MM.1S (cell line): ENCODE results near the gene UGT1A5.

Experiments used
- DNase-seq: peaks from one replicate; pipeline ENCODE4 v3.0.0-alpha.2; 2015
- H2AFZ ChIP-seq: fragments of 300-600 bp; sonication (generic); 2 replicates; pipeline ENCODE4 v1.6.0; 2016; ENCODE audit warnings: antibody characterized with exemption, low read length
- H3F3A ChIP-seq: fragments of 300-600 bp; sonication (generic); 2 replicates; pipeline ENCODE4 v1.6.1; 2016; ENCODE audit warnings: mild to moderate bottlenecking, antibody characterized with exemption, low read length, moderate library complexity, mixed read lengths; ENCODE audit not compliant: insufficient read depth
- H3K27ac ChIP-seq: fragments of 300-600 bp; sonication (generic); 2 replicates; pipeline ENCODE4 v1.5.1; 2016; ENCODE audit warnings: mild to moderate bottlenecking, low read length
- H3K27me3 ChIP-seq: fragments of 300-600 bp; sonication (generic); replicated peaks from 2 replicates; pipeline ENCODE4 v1.6.0; 2016; ENCODE audit warnings: low read length; ENCODE audit not compliant: insufficient read depth
- H3K36me3 ChIP-seq: fragments of 300-600 bp; sonication (generic); replicated peaks from 2 replicates; pipeline ENCODE4 v1.6.1; 2016; ENCODE audit warnings: mild to moderate bottlenecking, low read length, mixed read lengths; ENCODE audit not compliant: insufficient read depth
- H3K4me1 ChIP-seq: fragments of 300-600 bp; sonication (generic); 2 replicates; pipeline ENCODE4 v1.6.1; 2016; ENCODE audit warnings: low read length, mixed read lengths
- H3K4me2 ChIP-seq: fragments of 300-600 bp; sonication (generic); 2 replicates; pipeline ENCODE4 v1.6.0; 2016; ENCODE audit warnings: low read depth, low read length
- H3K4me3 ChIP-seq: fragments of 300-600 bp; sonication (generic); 2 replicates; pipeline ENCODE4 v1.5.1; 2016; ENCODE audit warnings: low read length, mixed read lengths
- H3K79me2 ChIP-seq: fragments of 300-600 bp; sonication (generic); 2 replicates; pipeline ENCODE4 v1.6.1; 2016; ENCODE audit warnings: mixed run types, low read length, mixed read lengths
- H3K9ac ChIP-seq: fragments of 300-600 bp; sonication (generic); 2 replicates; pipeline ENCODE4 v1.6.1; 2016; ENCODE audit warnings: low read length, mixed read lengths
- H3K9me2 ChIP-seq: fragments of 300-600 bp; sonication (generic); replicated peaks from 2 replicates; pipeline ENCODE4 v1.6.1; 2016; ENCODE audit warnings: mild to moderate bottlenecking, low read length, mixed read lengths; ENCODE audit not compliant: insufficient read depth
- H3K9me3 ChIP-seq: fragments of 300-600 bp; sonication (generic); replicated peaks from 2 replicates; pipeline ENCODE4 v1.6.1; 2016; ENCODE audit warnings: mild to moderate bottlenecking, low read length, mixed read lengths; ENCODE audit not compliant: insufficient read depth
- H4K20me1 ChIP-seq: fragments of 300-600 bp; sonication (generic); 2 replicates; pipeline ENCODE4 v1.6.1; 2016; ENCODE audit warnings: mild to moderate bottlenecking, low read length, moderate library complexity, mixed read lengths; ENCODE audit not compliant: insufficient read depth
- CTCF ChIP-seq: fragments of 300-600 bp; sonication (generic); IDR thresholded peaks from 2 replicates; pipeline ENCODE4 v1.5.1; 2016; ENCODE audit warnings: antibody characterized with exemption, low read length, mixed read lengths
- EZH2 ChIP-seq: fragments of 300-600 bp; sonication (generic); optimal IDR thresholded peaks from 2 replicates; pipeline ENCODE3; 2017; ENCODE audit warnings: low read depth, mild to moderate bottlenecking, antibody characterized with exemption, low read length, mixed read lengths
- EZH2phosphoT487 ChIP-seq: fragments of 300-600 bp; sonication (generic); IDR thresholded peaks from 2 replicates; pipeline ENCODE4 v1.6.1; 2018; ENCODE audit warnings: antibody characterized with exemption, low read length

Gene UGT1A5

GRCh38 chr2:233758849-233759248 lies 46.1 kb downstream of the UGT1A5 start:
- Histone ChIP-seq H3K9me2 (no peaks in the 10 kb centered on the region), H3K36me3 (no peaks in the 10 kb centered on the region), H3K9me3 (no peaks in the 10 kb centered on the region), H3K27me3 (no peaks in the 10 kb centered on the region), H4K20me1 (no peaks in the 10 kb centered on the region), H3K4me1 (no peaks in the 10 kb centered on the region), H3K9ac (no peak overlapping the region), H3K79me2 (no peaks in the 10 kb centered on the region), H2AFZ (no peak overlapping the region), H3K4me3 (no peak overlapping the region), H3K27ac (no peak overlapping the region), H3K4me2 (no peak overlapping the region), H3F3A (no peaks in the 10 kb centered on the region)
- DNase-seq, result no peak
- no peak for TF ChIP-seq EZH2
- TF ChIP-seq EZH2phosphoT487, result no peak
- TF ChIP-seq CTCF, result no peak

GRCh38 chr2:233760043-233760442 lies 47.3 kb downstream of the UGT1A5 start, which contains the start of gene UGT1A1:
TSS of gene UGT1A1 (plus strand) at chr2:233760270. CDS start at chr2:233760288, 18 bp downstream.
- H3K27ac ChIP-seq, result no peak within 1 kb of the TSS
- H3K9ac ChIP-seq, result no peak within 1 kb of the TSS
- no peaks in the 10 kb centered on the region for H3K79me2 ChIP-seq
- H3K4me1 ChIP-seq, result no peaks in the 10 kb centered on the region
- TF ChIP-seq CTCF (no peak), EZH2phosphoT487 (no peak), EZH2 (no peak)
- DNase-seq, result no peak
- no peak within 1 kb of the TSS for H3K4me2 ChIP-seq
- H3K4me3 ChIP-seq, result no peak within 1 kb of the TSS
- H3K9me3 ChIP-seq, result no peaks in the 10 kb centered on the region
- no peaks in the 10 kb centered on the region for H4K20me1 ChIP-seq
- no peaks in the 10 kb centered on the region for H3K9me2 ChIP-seq
- no peaks in the 10 kb centered on the region for H3F3A ChIP-seq
- no peaks in the 10 kb centered on the region for H3K27me3 ChIP-seq
- no peak within 1 kb of the TSS for H2AFZ ChIP-seq
- H3K36me3 ChIP-seq, result no peaks in the 10 kb centered on the region

GRCh38 chr2:233761040-233761769 lies 48.5 kb downstream of the UGT1A5 start:
- no peak for DNase-seq
- no peaks in the 10 kb centered on the region for H3K9me3 ChIP-seq
- no peak overlapping the region for H3K9ac ChIP-seq
- H3K27ac ChIP-seq, result no peak overlapping the region
- H3K4me3 ChIP-seq, result no peak overlapping the region
- H3F3A ChIP-seq, result no peaks in the 10 kb centered on the region
- no peaks in the 10 kb centered on the region for H3K27me3 ChIP-seq
- no peak overlapping the region for H3K4me2 ChIP-seq
- no peaks in the 10 kb centered on the region for H3K4me1 ChIP-seq
- no peaks in the 10 kb centered on the region for H3K79me2 ChIP-seq
- H2AFZ ChIP-seq, result no peak overlapping the region
- H3K9me2 ChIP-seq, result no peaks in the 10 kb centered on the region
- H3K36me3 ChIP-seq, result no peaks in the 10 kb centered on the region
- H4K20me1 ChIP-seq, result no peaks in the 10 kb centered on the region
- TF ChIP-seq EZH2phosphoT487, result no peak
- no peak for TF ChIP-seq CTCF
- no peak for TF ChIP-seq EZH2
